IgD-negative memory B cell (primary cell): Measurements from ENCODE around the gene ADH5. TPM values are rescaled to one million over a fixed set of nuclear protein-coding genes. Genes with fewer than 3 reads are reported as not detected.
"Not testable (repeated sequence)": the region's sequence is repeated elsewhere in the genome, so short reads cannot be mapped to it uniquely, and the experiment has no call there.

Experiments
- H3K27ac Mint-ChIP-seq, 3 donors: one replicate each; pipeline ENCODE4 v1.8.0; 2020 to 2022; ENCODE audit warnings: mild to moderate bottlenecking in 3 of 3, mixed read lengths in 3 of 3, moderate library complexity in 1 of 3
- H3K27me3 Mint-ChIP-seq: one replicate; pipeline ENCODE4 v1.8.0; 2021; ENCODE audit warnings: mixed read lengths
- H3K36me3 Mint-ChIP-seq: one replicate; pipeline ENCODE4 v1.8.0; 2020; ENCODE audit warnings: mild to moderate bottlenecking, mixed read lengths
- H3K4me1 Mint-ChIP-seq, 3 donors: one replicate each; pipeline ENCODE4 v1.8.0; 2020 to 2022; ENCODE audit warnings: mixed read lengths in 3 of 3, mild to moderate bottlenecking in 1 of 3
- H3K4me3 Mint-ChIP-seq, 4 donors: one replicate each; pipeline ENCODE4 v1.8.0; 2020 to 2022; ENCODE audit warnings: mild to moderate bottlenecking in 4 of 4, mixed read lengths in 4 of 4, moderate library complexity in 3 of 4
- H3K9me3 Mint-ChIP-seq, 3 donors: one replicate each; pipeline ENCODE4 v1.8.0; 2020 to 2021; ENCODE audit warnings: mixed read lengths in 3 of 3, mild to moderate bottlenecking in 1 of 3
- polyA plus RNA-seq: library from polyadenylated mRNA; unstranded; fragments of 300-500 nt; fragmentation: Illumina TruSeq; gene quantifications from one replicate; pipeline ENCODE4 v1.2.3, GENCODE V29; 2021

ADH5 gene
- 84.5 TPM for polyA plus RNA-seq

DNA sequence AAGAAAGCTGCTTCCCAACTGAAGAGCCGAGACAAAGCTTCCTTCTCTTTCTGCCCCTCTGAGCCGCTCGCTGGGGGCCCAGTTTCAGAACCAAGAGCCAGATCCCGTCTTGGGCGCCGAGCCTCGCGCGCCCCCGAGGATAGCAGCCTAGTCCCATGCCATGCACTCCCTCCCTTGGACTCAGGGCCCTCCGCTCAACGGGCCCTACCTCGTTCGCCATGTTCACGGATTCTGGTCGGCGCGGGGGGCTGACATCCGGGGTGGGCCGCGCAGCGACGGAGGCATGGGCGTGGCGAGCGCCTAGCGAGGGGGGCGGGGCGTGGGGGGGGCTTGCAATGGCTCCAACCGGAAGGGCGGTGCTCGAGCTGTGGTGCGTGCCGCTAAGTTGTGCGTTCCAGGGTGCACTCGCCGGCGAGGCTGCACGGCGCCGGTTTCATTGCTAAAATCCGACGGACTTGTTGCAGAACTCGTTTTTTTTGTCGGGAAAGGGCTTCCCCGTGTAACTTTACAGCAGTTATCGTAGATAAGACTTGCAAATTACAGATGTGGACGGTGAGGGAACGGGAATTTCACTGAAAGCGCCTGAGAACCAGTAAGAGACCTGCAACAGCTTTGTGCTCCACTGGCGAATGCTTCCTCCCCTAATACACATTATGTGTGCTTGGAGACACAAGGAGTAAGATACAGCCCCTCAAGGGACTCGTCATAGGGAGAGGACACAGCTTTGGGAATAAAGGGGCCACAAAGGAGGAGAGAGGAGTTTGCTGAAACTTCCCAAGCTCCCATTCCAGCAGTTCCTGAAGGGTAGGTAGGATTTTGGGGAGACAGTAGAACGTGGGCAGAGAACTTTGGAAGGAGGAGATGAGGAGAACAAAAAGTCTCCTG, at the start of gene ADH5:
ADH5 (minus strand) TSS at position 308 of the 885 bp plus-strand sequence; CDS start at position 220, 88 bp downstream.
- Mint-ChIP-seq H3K27me3 (peaks cover 2% of the 10 kb centered on the region), H3K27ac (peak within 1 kb of the TSS; percentile 89 to 98 (median 96)), H3K4me1 (peaks cover 18 to 39% (median 29%) of the 10 kb centered on the region in 3 donors), H3K9me3 (peaks cover 0 to 1% (median 0%) of the 10 kb centered on the region in 3 donors), H3K36me3 (peaks cover 1% of the 10 kb centered on the region), H3K4me3 (peak within 1 kb of the TSS; percentile 97 to 99 (median 98))

DNA sequence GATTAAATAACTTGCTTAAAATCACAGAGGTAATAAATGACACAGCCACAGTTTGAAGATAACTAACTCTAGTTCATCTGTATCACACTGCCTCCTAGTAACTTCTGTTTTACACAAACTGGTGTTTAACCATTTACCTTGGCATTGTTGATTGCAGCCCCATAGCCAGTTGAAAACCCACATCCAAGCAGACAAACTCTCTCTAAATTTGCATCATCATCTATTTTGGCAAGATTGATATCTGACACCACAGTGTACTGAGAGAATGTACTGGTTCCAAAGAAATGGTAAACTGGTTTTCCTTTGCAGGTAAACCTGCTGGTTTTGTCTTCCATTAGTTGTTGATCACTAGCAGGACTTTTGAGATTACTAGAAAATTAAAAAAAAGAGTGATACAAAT, 47.7 kb upstream of the ADH5 start:
- no peaks in the 10 kb centered on the region for H3K36me3 Mint-ChIP-seq
- H3K4me3 Mint-ChIP-seq: no peak overlapping the region
- H3K9me3 Mint-ChIP-seq: no peaks in the 10 kb centered on the region
- no peak overlapping the region for H3K27ac Mint-ChIP-seq
- no peaks in the 10 kb centered on the region for H3K27me3 Mint-ChIP-seq
- no peaks in the 10 kb centered on the region for H3K4me1 Mint-ChIP-seq

DNA sequence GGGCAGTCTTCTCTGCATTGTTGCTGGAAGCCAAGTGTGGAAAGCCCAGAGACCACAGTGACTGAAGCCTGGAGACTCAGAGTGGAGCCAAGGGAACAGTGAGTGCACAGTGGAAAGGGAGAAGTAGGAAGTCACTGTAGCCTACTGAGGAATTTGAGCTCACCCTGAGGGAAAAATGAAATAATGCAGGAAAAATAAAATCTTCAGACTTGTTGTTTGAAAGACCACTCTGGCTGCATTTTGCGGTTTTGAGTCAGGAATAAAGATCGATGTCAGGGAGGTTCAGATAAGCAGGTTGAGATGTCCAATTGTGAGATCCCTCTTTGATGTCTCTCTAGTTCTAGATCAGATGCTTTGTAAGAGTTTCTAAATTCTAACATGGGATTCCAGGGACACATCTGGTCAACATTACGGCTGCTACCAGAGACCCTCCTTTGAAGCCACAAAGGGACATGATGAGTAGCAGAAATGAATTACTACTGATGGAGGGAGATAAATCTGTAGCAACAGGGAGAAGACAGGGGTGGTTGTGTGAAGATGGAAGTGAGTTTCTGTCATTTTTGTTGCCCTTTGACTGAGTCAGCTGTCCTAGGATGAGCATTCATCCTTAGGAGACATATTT, 47.1 kb upstream of the ADH5 start:
- Mint-ChIP-seq H3K27me3 (no peaks in the 10 kb centered on the region), H3K27ac (no peak overlapping the region), H3K9me3 (no peaks in the 10 kb centered on the region), H3K4me3 (no peak overlapping the region), H3K36me3 (no peaks in the 10 kb centered on the region), H3K4me1 (no peaks in the 10 kb centered on the region)

DNA sequence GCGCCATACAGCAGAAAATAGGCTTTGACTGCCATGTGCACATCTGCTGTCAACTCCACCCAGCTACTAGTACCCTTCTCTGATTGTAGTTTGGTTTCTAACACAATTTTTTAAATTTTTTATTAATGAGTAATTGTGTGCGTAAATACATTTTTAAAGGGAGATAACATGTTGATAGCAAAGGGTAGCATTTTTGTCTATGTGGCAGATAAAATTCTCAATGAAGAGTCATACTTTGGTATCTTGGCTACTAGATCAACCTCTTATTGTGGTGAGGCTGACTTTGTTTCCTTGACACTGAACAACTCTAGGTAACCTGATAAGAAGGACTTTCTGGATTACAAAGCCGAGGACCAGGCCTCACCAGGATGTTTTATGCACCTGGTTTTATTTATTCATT, 46.0 kb upstream of the ADH5 start:
- H3K27ac Mint-ChIP-seq: no peak overlapping the region
- H3K27me3 Mint-ChIP-seq: no peaks in the 10 kb centered on the region
- no peak overlapping the region for H3K4me3 Mint-ChIP-seq
- no peaks in the 10 kb centered on the region for H3K36me3 Mint-ChIP-seq
- peaks cover 0 to under 1% (median 0%) of the 10 kb centered on the region in 3 donors for H3K9me3 Mint-ChIP-seq
- no peaks in the 10 kb centered on the region for H3K4me1 Mint-ChIP-seq

DNA sequence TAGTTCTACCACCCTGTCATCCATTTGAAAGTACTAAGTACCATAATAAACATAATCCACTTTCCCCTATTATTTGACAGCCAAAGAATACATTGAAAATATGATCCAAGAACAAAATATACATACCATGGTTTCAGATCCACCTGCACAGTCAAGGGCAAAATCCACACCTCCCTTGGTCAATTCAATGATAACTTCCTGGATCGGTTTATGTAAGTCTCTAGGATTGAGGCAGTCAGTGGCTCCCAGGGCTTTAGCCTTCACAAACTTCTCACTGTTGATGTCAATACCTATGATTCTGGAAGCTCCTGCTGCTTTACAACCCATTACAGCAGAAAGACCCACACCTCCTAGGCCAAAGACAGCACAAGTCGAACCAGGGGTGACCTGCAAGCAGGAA, 42.8 kb upstream of the ADH5 start:
- no peaks in the 10 kb centered on the region for H3K27me3 Mint-ChIP-seq
- H3K4me3 Mint-ChIP-seq: no peak overlapping the region
- no peaks in the 10 kb centered on the region for H3K4me1 Mint-ChIP-seq
- no peak overlapping the region for H3K27ac Mint-ChIP-seq
- no peaks in the 10 kb centered on the region for H3K36me3 Mint-ChIP-seq
- H3K9me3 Mint-ChIP-seq: peaks cover 0 to 3% (median 0%) of the 10 kb centered on the region in 3 donors

DNA sequence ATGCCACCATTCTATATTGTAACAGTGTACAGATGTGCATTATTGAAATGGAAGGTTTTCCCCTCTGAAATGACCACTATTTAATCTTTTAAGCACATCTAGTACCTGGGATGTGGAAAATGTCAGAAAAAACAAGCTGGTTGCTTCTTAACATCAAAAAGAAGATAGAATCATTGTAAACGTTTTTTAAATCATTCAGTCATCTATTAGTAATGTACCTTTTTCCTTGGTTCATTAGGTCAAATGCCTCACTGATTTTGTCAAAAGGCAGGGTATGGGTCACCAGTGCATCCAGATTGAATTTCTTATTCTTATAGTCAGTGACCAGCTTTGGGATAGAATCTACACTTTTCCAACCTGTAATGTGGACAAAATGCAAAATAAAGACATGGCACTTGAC, 37.8 kb upstream of the ADH5 start:
- Mint-ChIP-seq H3K27me3 (peaks cover 4% of the 10 kb centered on the region), H3K36me3 (peaks cover 2% of the 10 kb centered on the region), H3K27ac (no peak overlapping the region), H3K4me1 (no peaks in the 10 kb centered on the region), H3K4me3 (no peak overlapping the region), H3K9me3 (peaks cover 0 to 3% (median 0%) of the 10 kb centered on the region in 3 donors)

DNA sequence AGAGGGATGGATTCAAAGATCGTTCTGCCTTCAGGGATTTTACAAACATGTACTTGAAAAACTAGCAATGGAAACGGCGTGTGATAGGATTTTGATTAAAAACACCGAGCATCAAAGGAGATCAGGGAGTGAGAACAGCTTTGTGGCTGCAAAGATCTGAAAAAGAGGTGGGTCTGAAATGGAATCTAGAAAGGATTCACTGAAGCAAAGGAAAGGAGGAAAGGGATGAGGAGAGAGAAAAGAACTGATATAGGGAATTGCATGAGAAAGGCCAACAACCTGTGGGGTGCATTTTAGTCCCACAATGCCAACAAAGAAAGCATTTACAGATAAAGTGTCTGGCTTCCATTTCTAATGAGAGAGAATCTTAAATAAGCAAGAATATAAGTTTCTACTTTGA, 32.4 kb upstream of the ADH5 start:
- peaks cover 8% of the 10 kb centered on the region for H3K27me3 Mint-ChIP-seq
- no peaks in the 10 kb centered on the region for H3K4me1 Mint-ChIP-seq
- H3K9me3 Mint-ChIP-seq: no peaks in the 10 kb centered on the region
- H3K36me3 Mint-ChIP-seq: peaks cover 3% of the 10 kb centered on the region
- H3K27ac Mint-ChIP-seq: no peak overlapping the region
- no peak overlapping the region for H3K4me3 Mint-ChIP-seq

DNA sequence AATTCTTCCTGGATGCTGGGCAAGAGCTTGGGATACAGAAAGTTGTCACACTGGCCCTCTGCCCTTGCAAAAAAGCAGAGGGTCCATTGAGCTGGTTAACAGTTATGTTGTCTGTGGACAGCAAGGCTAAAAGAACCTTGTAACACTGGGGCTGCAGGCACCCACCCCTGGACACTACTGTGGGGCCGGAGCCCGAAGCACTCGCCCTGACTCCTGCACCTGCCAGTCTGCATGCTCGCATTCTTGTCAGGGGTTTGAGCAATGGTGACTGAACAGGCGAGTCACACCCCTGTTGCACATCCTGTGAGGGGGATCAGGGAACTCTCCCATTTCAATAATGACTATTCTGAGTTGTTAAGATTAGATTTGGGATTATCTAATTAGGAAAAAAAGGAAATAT, 31.9 kb upstream of the ADH5 start:
- H3K4me3 Mint-ChIP-seq: no peak overlapping the region

DNA sequence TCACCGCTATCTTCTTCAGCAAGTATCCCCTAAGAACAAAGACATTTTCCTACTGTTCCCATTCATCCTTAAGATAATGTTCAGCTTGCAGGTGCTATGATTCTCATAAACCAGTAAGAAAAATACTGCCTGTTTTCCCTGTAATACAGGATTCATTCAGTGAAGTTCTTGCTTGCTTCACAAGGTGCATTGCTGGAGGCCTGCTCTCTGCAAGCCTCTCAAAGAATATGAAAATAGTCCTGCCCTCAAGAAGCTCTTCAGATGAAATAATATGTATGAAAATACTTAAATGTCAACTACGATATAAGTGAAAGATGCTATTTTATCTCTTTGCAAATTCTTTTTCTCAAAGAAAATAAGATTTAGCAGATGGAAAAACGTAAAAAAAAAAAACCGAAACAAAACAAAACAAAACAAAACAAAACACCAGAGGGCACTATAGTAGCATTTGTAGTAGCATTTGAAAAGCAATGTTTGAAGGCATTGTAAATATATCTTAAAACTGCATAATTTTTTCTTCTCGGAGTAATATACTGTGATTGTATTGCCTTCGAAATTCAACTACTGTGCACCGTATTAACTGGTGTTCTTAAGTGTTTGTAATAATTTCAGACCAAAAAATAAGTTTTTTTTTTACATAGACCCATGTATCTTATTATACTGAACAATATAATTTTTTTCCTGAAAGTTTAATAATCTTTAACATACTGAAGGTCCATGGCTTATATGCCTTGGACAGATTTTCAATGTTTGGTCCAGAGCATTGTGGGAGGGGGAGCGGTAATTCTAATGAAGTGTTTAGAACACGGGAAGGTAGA, 29.5 kb upstream of the ADH5 start:
- Mint-ChIP-seq H3K27ac (no peak overlapping the region), H3K9me3 (peaks cover 0 to 1% (median 0%) of the 10 kb centered on the region in 3 donors), H3K4me3 (no peak overlapping the region), H3K4me1 (no peaks in the 10 kb centered on the region), H3K27me3 (peaks cover 4% of the 10 kb centered on the region), H3K36me3 (peaks cover 3% of the 10 kb centered on the region)

More for the DNA sequence above, 31.9 kb upstream of the ADH5 start:
- H3K27ac Mint-ChIP-seq: no peak overlapping the region
- peaks cover 3% of the 10 kb centered on the region for H3K36me3 Mint-ChIP-seq
- no peaks in the 10 kb centered on the region for H3K4me1 Mint-ChIP-seq
- peaks cover 0 to 1% (median 0%) of the 10 kb centered on the region in 3 donors for H3K9me3 Mint-ChIP-seq
- peaks cover 5% of the 10 kb centered on the region for H3K27me3 Mint-ChIP-seq

DNA sequence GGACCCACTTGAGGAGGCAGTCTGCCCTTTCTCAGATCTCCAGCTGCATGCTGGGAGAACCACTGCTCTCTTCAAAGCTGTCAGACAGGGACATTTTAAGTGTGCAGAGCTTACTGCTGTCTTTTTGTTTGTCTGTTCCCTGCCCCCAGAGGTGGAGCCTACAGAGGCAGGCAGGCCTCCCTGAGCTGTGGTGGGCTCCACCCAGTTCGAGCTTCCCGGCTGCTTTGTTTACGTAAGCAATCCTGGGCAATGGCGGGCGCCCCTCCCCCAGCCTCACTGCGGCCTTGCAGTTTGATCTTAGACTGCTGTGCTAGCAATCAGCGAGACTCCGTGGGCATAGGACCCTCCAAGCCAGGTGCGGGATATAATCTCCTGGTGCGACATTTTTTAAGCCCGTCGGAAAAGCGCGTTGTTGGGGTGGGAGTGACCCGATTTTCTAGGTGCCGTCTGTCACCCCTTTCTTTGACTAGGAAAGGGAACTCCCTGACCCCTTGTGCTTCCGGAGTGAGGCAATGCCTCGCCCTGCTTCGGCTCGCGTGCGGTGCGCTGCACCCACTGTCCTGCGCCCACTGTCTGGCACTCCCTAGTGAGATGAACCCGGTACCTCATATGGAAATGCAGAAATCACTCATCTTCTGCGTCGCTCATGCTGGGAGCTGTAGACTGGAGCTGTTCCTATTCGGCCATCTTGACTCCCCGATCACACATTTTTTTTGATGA, 28.7 kb upstream of the ADH5 start:
- not testable (repeated sequence) for H3K27me3 Mint-ChIP-seq, H3K4me1 Mint-ChIP-seq, H3K27ac Mint-ChIP-seq, H3K36me3 Mint-ChIP-seq, H3K9me3 Mint-ChIP-seq, H3K4me3 Mint-ChIP-seq

DNA sequence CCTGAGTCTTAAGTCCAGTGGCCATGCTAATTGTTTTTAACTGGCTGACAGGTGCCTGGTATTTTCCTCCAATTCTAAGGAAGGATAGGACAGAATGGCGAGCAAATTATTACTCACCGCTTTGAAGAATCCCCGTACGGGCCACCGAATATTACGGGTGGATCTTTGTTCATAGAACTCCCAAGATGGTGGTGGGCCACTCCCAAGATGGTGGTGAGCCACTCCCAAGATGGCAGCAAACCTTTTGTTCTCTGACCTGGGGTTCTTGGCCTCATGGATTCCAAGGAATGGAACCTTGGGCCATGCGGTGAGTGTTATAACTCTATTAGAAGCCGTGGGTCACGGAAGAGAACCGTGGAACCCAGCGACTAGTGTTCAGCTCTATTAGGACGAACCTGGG, 20.7 kb upstream of the ADH5 start:
- not testable (repeated sequence) for H3K36me3 Mint-ChIP-seq, H3K27ac Mint-ChIP-seq, H3K4me3 Mint-ChIP-seq, H3K4me1 Mint-ChIP-seq, H3K27me3 Mint-ChIP-seq, H3K9me3 Mint-ChIP-seq

DNA sequence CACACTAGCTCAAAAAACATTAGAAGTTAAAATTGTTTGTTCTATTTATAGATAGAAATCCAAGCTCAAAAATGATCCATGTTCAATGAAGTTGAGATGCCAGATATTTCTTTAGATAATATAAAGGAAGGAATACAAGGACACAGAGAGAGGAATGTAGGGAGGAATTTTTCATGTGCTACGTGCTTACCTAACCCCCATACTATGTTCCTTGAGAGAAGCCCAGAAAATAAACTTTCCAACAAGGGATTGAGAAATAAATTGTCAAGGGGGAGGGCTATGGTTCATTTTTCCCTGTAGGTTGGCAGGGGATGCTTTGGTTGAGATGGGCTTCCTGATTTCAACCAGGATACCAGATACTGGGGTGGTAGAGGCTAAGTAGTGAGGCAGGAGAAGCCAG, 15.6 kb upstream of the ADH5 start:
- no peaks in the 10 kb centered on the region for H3K27me3 Mint-ChIP-seq

DNA sequence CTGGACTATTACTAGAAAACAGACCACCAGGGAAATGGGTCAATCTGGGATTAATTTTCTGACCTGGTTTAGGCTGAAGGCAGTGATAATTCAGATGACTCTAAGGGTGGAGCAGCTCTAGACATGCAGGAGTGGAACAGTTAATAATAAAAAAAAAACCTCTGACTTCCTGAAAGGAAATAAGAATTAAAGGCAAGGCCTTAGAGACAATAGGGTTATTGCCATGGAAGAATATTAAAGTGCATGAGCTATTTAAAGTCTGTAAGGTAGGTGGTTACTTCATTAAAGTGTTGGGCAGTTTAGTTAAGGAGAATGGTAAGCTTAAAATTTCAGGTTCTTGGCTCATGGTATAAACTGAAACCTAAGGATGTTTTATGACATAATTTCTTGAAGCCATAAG, 14.6 kb upstream of the ADH5 start:
- H3K4me3 Mint-ChIP-seq: peak overlapping the region in 1 of 4 donors; percentile 6
- H3K36me3 Mint-ChIP-seq: peaks cover 4% of the 10 kb centered on the region
- H3K27ac Mint-ChIP-seq: no peak overlapping the region
- H3K27me3 Mint-ChIP-seq: no peaks in the 10 kb centered on the region
- peaks cover 0 to 4% (median 2%) of the 10 kb centered on the region in 3 donors for H3K4me1 Mint-ChIP-seq
- H3K9me3 Mint-ChIP-seq: no peaks in the 10 kb centered on the region

More for the DNA sequence above, 15.6 kb upstream of the ADH5 start:
- Mint-ChIP-seq H3K4me3 (no peak overlapping the region), H3K9me3 (no peaks in the 10 kb centered on the region), H3K36me3 (peaks cover 4% of the 10 kb centered on the region), H3K27ac (no peak overlapping the region), H3K4me1 (peaks cover 2 to 4% (median 4%) of the 10 kb centered on the region in 3 donors)

DNA sequence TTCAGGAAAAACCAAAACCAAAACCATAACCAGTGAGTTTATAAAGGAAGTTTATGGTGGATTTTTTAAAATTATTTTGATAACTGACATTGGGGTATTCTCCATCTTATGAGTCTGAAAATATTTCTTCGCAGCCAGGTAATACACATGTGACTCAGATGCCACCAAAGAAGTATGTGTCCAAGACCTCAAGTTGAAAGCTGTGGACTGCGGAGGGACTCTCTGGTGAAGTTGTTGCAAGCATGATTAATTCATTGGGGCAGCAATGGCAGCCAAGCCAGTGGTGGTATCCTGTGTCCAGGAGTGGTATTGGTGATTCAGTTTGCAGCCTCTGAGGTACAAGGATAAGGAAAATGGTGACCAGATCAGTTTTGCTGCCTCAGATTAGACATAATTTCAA, 14.0 kb upstream of the ADH5 start:
- H3K4me3 Mint-ChIP-seq: no peak overlapping the region
- no peaks in the 10 kb centered on the region for H3K9me3 Mint-ChIP-seq
- peaks cover 4% of the 10 kb centered on the region for H3K36me3 Mint-ChIP-seq
- no peak overlapping the region for H3K27ac Mint-ChIP-seq
- H3K27me3 Mint-ChIP-seq: no peaks in the 10 kb centered on the region
- H3K4me1 Mint-ChIP-seq: peaks cover 0 to 4% (median 2%) of the 10 kb centered on the region in 3 donors
